ENCODE results near the gene ENPP1.

Gene ENPP1

DNA sequence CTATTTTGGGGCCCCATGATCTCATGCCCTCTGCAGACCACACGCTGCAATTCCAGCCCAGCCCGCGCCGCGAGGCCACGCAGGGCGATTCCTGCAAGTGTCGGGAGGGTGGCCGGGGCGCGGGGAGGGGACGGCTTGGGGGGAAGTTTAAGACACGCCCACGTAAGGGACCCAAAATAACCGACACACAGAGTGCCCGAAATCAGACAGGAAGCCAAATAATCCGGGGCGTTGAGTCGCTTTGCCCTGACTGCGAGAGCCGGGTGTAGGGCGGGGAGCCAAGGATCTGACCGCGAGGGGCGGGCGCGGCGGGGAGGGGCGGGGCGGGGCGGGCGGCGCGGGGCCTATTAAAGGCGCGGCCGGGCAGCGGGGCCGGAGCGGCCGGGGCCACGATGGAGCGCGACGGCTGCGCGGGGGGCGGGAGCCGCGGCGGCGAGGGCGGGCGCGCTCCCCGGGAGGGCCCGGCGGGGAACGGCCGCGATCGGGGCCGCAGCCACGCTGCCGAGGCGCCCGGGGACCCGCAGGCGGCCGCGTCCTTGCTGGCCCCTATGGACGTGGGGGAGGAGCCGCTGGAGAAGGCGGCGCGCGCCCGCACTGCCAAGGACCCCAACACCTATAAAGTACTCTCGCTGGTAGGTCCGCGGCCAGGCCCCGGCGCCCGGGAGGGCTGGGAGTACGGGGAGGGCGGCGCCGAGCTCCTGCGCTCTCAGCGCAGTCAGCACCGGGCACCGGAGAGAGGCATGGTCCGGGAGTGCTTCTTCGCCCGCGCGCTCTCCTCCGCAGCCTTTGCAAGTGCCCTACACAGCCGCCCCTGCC is at the start of gene ENPP1:
TSS of gene ENPP1 (plus strand) at position 377 of the 816 bp plus-strand sequence. CDS start at position 393, 16 bp downstream.
- no peak for DNase-seq

DNA sequence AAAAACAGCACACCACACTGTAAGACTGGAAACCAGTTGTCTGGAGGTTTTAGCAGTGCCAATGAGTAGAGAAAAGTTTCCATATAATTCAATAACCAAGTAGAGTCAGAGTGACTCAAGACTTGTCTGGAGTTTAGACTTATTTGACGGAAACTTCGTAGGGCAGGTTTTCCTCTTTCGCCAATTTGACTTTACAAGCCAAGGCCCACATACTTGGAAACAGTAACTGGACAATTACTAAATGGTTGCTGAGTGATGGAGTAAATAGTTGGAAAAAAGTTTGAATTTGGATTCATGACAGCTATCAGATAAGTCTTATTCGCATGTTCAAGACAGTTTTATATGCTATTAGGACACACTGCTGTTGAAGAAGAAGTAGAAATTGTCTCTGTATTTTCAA is 48.9 kb upstream of the ENPP1 start:
- DNase-seq, result no peak

DNA sequence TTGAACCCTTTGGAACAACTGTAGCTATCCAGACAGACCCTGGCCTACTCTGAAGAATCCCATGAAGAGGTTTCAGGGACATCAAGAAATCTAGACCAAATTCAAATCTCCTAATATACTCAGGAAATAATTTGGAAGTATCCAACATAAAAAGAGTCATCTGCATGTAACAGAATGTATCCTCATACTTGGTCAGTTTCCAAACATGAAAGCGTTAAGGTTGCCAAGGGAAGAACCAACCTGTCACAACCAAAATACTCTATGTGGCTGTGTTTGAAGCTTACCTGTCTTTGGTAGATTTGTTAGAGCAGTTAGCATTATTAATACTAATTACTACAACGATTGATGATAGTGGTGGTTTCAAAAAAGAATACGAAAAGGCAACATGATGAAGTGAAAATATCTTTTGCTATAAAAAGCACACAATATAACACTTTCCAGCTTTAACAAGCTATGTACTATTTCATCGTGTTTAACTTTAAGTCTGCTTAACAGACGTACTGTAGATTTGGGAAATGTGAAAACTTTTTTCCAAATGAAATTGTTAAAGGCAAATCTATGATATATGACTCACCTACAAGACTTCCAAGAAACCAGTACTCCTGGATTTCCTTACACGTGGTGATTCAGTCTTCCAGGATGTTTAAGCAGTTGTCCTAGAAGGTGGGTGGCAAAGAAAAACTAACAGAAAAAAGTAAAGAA is 46.6 kb upstream of the ENPP1 start:
- no peak for DNase-seq

DNA sequence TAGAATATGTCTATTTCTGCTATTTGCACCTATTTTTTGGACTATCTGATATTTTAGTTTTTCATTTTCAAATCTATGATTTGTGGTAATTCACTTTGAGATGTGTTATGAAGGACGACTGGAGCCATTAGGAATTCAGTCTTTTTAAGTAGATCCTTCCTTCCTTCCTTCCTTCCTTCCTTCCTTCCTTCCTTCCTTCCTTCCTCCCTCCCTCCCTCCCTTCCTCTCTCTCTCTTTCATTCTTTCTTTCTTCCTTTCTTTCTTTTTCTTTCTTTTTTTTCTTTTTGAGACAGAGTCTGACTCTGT is 46.1 kb upstream of the ENPP1 start:
- no peak for DNase-seq

DNA sequence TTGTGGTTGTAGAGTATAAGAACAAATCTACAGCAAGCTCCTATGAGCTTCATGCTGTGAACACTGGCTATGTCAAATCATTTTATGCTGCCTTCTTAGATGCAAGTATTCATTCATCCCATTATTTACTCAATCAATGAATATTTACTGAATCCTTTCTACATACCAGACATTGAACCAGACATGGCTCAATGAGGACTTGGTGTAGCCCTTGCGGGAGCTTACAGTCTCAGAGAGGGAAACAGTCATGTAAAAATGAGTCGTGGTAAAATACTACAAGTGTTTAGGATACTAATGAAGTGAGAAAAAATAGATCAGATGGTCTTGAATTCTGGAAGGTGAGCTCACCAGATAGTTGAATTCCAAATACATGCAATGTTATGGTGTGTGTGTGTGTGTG is 44.8 kb upstream of the ENPP1 start:
- no peak for DNase-seq

DNA sequence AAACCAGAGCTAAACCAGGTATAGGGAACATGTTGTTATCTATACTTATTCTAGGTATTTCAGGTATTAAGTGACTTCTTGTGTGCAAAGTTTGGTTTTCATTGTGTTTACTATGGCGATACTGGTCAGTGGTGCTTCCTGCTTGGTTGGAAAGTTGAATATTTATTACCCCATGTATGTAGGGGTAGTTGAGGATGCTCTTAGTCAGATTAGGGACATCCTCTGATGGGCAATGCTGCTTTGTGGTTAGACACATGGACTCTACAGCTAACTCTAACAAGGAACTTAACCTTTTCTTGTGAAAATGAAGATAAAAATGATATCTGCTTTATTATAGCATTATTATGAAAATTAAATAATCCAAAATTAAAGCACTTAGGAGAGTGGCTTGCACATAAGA is 44.1 kb upstream of the ENPP1 start:
- DNase-seq, result no peak

DNA sequence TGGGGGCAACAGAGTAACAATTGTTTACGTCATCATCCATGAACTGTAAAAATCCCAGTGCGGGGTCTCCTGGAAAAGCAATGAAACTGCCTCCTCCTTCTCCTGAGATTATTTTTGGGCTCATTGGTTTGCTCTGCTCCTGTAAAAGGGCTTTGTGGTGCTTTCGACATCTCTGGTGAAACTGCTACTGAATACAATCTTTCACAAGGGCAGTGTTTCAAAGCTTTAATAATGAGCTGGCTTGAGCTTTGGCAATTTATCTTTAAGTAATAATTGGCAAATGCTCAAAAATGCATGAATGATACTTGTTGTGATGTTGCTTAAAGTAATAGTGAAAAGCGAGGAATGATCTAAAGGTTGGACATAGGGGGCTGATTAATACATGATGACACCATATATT is 43.5 kb upstream of the ENPP1 start:
- DNase-seq, result no peak

DNA sequence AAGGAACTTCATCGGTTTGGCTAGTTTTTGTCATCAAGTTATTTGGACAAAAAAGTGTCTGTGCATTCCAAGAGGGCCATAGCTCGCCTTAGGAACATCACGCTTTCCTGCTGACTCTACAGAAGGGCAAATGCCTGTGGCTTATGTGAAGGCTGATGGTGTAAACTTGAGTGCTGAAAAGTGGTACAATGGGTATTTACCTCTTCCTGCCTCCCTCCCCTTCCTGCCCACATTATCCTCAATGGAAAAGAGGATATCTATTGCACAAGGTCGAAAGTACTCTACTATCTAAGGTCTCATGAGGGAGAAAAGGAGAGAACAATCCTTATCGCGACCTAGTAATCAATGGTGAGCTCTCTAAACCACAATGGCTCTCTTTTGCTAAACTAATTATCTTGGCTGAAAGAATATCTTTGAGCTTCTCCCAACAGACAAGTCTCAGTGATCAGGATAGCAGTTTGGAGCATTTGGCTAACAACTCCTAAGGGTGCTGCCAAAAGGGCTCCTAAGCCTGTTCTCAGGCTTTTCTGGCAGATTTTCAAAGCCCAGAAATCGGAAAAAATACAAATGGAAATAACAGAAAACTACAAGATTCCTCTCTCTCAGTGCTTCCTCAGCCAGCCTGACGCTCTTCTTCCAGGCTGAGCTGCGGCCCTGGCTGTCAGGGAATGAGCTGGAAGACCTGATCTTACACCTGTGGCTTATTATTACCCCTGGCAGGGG is 42.6 kb upstream of the ENPP1 start:
- no peak for DNase-seq

DNA sequence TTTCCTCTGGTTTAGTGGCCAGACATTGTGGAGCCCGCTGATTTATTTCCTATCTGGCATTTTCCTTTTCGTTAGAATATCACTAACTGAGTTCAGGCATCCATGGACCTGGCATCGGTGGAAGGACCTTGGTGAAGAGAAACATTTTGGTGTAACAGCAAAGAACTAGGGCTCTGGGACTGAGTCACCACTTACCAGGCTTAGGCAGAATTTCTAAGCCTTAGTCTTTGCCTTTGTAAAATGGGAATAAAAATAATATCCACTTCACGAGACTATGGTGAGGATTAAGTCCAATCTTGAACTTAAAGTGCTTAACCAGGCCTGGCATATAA is 42.0 kb upstream of the ENPP1 start:
- no peak for DNase-seq

DNA sequence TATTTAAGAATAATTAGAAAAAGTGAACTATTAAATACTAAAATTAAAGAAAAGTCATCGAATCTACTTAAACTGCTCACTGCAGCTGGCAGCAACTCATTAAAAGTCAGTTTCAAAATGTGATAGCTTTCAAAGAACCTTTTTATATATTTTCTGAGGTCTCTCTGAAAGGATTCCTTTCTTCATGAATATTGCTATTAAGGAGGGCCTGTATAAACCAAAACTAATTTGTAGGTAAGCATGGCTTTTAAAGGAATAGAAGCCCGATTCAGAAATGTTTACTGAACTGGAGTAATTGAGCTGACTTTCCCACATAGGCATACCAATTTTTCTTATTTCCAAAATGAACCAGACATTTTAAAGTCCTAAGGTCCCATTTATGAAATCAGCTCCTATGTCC is 41.2 kb upstream of the ENPP1 start:
- DNase-seq, result no peak

DNA sequence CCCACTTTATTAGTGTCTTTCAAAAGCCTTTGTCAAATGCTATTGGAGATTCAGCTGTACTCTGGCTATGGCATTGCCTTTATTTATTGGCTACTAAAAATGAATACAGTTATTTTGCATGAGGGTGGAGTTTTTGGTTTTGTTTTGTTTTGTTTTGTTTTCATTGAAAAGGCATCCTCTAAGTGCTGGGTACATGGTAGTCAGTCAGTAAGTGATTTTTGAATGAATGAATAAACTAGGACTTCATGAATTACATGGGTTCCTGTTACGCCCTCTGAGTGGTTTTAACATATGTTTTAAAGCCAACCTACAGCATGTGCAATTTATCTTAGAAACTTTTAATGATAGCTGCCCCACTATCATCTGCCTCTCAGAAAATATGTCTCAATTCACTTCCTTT is 38.9 kb upstream of the ENPP1 start:
- DNase-seq, result no peak

DNA sequence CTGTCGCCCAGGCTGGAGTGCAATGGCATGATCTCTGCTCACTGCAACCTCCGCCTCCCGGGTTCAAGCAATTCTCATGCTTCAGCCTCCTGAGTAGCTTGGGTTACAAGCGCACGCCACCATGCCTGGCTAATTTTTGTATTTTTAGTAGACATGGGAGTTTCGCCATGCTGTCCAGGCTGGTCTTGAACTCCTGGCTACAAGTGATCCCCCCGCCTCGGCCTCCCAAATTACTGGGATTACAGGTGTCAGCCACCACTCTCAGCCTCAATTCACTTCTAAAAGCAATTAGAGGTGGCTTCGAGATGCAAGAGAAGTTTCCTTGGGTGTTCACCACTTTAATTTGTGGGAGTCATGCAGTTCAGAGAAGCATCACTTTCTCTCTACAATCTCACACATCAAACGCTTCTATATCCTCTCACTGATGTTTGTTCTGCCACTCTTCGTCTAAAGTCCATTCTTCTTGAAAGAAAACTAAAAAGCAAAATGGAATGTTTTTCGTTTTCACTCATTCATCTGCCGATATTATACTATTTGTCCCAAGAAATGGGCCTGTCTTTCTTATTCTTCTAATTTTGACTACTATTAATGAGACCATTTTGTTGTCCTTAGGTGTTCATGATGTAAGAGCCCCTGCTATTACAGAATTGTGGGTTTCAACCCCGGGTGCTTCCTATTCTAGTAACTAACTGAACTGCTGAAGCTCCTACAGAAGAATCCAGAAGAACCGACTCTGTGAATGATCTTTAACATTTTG is 38.3 kb upstream of the ENPP1 start:
- no peak for DNase-seq

DNA sequence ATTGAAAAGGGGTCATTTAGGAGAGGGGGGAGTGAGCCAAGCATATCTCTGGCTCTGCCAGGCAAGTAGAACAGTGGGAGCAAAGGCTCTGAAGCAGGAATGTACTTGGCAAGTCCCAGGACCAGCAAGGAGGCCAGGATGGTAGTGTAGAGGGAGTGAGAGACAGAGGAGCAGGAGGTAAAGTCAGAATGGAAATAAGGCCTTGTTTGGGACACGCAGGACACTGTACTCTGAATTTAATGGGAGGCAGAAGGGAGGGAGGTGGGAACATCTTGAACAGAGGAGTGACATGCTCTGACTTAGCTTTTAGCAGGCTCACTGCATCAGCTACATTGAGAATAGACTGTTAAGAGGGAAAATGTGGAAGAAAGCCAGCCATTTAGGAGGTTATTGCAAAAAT is 37.0 kb upstream of the ENPP1 start:
- DNase-seq, result no peak

DNA sequence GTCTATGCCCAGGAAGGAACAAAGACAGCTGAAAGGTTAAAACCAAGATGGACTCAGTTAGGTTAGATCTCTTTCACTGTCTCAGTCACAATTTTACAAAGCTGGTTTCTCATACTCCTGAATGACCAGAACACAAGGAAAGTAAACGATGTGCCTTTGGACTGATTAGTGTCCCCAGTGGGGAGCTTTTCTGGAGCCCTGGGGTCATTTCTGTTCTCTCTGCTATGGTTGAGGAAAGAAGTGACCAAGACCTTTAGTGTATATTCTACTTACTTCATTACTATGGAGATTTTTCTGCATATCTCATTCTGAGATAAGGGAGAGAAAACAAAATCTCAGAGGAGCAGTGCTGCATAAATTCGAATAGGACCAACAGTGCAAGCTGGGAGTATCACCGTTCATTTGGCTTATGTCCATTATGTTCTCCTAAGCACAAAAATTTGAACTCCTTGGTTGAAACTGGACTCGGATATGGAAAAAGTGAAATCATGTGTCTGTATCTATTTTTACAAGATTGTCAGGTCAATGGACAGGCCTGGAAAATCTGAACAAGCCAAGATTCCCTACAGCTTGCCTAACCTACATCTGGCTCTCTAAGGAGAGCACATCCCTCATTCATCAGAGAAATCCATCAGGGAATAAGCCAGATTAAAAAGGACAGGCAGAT is 34.4 kb upstream of the ENPP1 start:
- DNase-seq, result no peak

DNA sequence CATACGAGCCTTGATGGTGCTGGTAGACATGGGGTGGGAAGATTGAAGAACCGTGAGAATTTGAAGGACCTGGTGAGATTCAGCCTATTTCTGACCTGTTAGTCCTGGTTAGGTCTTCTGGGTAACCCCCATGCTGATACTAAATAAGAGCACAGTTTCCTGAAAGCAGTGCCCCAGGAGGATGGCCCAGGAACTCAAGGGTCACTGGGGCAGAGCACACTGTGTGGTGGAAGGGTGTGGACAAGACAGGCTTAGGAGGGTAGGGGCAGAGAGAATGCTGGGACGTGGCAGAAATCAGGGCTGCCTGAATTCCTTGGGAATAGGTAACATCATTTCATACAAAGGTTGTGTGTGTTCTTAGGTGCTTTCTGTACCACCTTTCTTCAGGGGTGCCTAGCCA is 31.9 kb upstream of the ENPP1 start:
- no peak for DNase-seq

DNA sequence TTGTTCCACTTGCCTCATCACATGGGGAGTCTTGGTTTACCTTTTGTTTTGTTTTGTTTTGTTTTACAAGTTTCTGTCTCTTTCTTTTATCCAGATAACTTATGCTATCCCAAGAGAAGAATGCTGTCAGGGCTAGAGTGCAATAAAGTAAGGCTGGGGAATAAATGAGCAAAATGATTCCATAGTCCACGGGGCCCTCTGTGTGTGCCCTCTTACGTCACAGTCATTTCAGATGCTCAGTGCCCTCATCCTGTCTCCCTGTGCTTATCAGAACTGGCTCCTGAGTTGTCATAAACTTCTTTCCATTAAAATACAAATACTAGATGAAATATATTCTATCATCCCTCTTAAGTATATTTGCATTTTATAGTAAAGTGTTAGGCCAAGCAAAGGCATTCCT is 30.8 kb upstream of the ENPP1 start:
- DNase-seq, result no peak

DNA sequence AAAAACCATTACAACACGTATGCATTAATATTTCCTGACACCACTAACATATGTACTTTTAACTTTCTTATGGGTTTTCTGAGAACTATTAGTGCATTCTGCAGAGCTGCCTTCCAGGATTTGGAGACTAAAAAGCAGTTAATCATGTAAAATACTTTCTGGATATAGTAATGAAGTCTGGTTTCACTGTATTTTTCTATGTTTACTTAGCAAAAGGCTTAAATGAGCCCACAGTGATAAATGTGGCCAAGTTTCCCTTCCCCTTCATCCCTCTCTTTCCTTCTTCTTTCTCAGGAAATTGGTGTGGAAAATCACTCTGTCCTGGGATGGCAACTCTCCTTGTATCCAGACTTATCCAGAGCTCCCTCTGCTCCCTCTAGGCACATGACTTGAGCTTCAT is 29.7 kb upstream of the ENPP1 start:
- no peak for DNase-seq

DNA sequence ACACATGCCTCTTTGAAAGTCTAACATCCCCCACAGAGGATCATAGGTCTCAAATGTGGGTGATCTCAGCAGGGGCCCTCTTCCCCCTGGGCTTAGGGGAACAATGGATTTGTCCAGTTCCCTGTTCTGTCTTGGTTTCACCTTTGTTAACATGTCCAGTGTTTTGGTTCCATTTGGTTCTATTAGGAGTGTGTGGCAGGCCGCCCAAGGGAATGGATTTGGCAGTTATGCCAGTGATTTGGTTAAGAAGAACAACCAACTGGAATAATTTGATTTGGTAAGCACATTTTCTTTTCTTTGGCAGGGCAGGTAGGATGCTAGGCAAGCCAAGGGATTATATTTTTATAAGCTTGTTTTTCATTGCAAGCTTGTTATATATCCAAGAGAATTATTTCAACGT is 28.5 kb upstream of the ENPP1 start:
- no peak for DNase-seq

DNA sequence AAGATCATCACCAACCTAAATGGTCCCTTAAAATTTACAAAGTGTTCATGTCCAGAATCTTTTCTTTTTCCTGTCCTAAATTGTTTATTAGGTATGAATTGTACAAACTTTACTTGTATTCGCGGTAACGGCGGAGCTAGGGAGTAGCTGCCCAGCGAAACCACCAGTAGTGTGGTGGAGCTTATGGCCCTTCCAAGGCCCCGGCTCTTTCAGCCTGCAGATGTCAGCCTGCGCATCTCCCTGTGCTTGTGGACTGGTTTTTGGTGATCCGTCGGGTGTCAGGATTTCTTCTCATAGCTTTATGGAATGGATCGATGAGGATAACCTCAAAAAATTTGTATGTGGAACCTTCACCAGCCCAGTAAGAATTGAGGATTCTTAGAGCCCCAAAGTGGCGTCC is 27.2 kb upstream of the ENPP1 start:
- DNase-seq, result no peak

DNA sequence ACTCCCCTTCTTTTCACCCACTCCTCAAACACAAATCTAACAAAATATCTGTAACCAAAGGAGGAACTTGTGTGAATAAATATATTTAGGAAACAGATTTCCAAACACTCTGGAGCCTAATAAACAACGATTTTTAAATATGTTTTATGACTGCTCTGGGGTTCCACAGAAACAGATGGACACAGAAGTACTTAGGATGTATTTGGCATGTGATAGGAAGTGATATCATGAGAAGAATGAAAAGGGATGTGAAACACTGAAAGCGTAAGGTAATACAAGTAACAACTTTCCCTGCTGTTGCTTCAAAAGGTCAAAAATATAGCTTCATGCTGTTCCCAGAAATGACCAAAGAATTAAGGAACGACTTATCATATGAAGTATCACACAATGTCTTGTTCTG is 26.1 kb upstream of the ENPP1 start:
- no peak for DNase-seq

DNA sequence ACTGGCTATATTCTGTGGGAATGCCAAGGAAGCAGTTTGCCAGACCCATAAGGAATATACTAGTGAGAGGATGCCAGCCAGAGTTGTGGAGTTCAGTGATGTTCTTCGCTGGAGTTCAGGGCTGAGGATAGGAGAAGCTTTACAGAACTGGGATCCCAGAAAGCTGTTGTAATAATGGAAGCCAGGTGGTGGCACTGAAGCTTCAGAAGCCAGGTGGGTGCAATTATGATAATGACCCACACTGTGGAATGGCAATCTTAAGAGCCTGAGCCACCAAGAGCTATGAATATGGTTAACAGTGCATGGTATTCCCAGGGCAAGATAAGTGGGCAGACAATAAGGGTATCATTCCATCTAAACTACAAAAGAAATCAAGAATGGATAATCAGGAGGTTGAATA is 25.1 kb upstream of the ENPP1 start:
- no peak for DNase-seq

DNA sequence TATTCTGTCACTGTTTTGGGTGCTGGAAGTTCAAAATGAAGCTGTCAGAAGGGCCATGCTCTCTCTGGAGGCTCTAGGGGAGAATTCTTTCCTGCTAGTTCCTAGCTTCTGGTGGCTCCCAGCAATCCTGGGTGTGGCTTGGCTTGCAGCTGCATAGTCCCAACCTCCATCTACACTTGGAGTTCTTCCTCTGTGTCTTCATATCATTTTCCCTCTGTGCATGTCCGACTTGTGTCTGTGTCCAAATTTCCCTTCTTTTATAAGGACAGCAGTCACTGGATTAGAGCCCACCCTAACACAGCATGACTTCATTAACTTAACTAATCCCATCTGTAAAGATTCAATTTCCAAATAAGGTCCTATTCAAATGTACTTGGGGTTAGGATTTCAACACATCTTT is 23.3 kb upstream of the ENPP1 start:
- DNase-seq, result no peak

DNA sequence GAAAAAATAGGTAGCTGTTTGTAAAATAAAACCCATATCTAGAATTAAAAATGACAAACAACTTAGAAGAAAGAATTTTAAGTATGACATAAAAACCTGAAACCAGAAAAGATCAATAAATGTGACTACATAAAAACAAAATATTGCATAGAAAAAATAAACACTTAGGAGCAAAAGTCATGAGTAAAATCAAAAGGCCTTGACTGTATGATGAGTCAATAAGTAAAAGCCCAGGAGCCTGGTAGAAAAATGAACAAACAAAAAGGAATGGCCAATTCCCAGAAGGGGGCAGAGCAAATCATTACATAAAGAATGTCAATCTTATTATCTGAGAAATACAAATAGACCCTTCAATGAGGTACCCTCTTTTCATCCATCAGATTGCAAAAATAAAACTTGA is 20.7 kb upstream of the ENPP1 start:
- DNase-seq, result no peak

All from NCI-H1092 (cell line).